Measurements from ENCODE around the gene CRABP2.

Gene CRABP2

DNA sequence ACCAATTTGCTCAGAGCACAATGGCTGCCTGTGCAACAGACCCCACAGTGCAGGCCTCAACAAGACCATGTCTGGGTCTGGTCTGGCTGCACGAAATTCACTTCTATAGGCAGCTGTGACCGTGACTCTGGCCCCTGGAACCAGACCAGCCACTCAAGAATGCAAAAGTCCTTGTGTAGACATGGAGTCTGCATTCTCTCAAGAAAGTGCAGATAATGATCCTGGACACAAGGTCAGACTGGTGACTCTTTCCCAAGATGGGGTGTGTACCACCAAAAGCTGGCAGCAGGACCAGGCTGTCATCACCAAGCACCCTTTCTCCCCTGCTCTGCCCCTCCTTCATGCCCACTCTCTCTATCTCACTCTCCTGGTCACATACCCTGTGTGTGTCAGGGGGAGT, 15.7 kb upstream of the CRABP2 start:
- Histone ChIP-seq H4K20me1 (ENCODE audit: low read depth, low read length) (peaks cover 22% of the 10 kb centered on the region), H2AFZ (ENCODE audit: low read depth, low read length, severe bottlenecking) (no peak overlapping the region), H3K9me3 (ENCODE audit: insufficient read depth, low read length) (no peaks in the 10 kb centered on the region), H3K4me3 (ENCODE audit: insufficient read depth, low read length, poor library complexity, severe bottlenecking) (no peak overlapping the region), H3K9me2 (replicated peaks; ENCODE audit: insufficient read depth, low read length) (no peaks in the 10 kb centered on the region), H3K27ac (ENCODE audit: low read depth, low read length) (no peak overlapping the region), H3K9ac (ENCODE audit: low read length) (no peak overlapping the region), H3K27me3 (ENCODE audit: low read length) (no peaks in the 10 kb centered on the region), H3K4me2 (ENCODE audit: low read depth, low read length, poor library complexity, severe bottlenecking) (no peak overlapping the region), H3K36me3 (ENCODE audit: low read length) (peaks cover 28% of the 10 kb centered on the region), H3F3A (ENCODE audit: insufficient read depth) (peaks cover 14% of the 10 kb centered on the region), H3K79me2 (ENCODE audit: insufficient read depth, low read length) (peaks cover 36% of the 10 kb centered on the region)
- no peak for TF ChIP-seq EZH2phosphoT487 (conservative IDR thresholded peaks at IDR 0.05; ENCODE audit: low read length)
- no peak for TF ChIP-seq CTCF (IDR thresholded peaks at IDR 0.05; ENCODE audit: insufficient read depth, low read length, poor library complexity, severe bottlenecking)

- Histone ChIP-seq H4K20me1 (ENCODE audit: low read depth, low read length) (no peaks in the 10 kb centered on the region; the same call in 1 of the 2 replicates), H3K9ac (ENCODE audit: low read length) (no peak overlapping the region), H3F3A (ENCODE audit: insufficient read depth) (peaks cover 15% of the 10 kb centered on the region; the same call in 1 of the 2 replicates), H3K36me3 (ENCODE audit: low read length) (peaks cover 4% of the 10 kb centered on the region), H3K4me2 (ENCODE audit: low read depth, low read length, poor library complexity, severe bottlenecking) (no peak overlapping the region), H3K9me2 (replicated peaks; ENCODE audit: insufficient read depth, low read length) (no peaks in the 10 kb centered on the region), H3K27me3 (ENCODE audit: low read length) (no peaks in the 10 kb centered on the region), H3K79me2 (ENCODE audit: insufficient read depth, low read length) (no peaks in the 10 kb centered on the region; the same call in 1 of the 2 replicates), H3K4me3 (ENCODE audit: insufficient read depth, low read length, poor library complexity, severe bottlenecking) (no peak overlapping the region), H2AFZ (ENCODE audit: low read depth, low read length, severe bottlenecking) (no peak overlapping the region), H3K27ac (ENCODE audit: low read depth, low read length) (no peak overlapping the region), H3K9me3 (ENCODE audit: insufficient read depth, low read length) (no peaks in the 10 kb centered on the region)
- TF ChIP-seq CTCF (IDR thresholded peaks at IDR 0.05; ENCODE audit: insufficient read depth, low read length, poor library complexity, severe bottlenecking) (no peak), EZH2phosphoT487 (conservative IDR thresholded peaks at IDR 0.05; ENCODE audit: low read length) (no peak)
Observed at GRCh38 chr1:156717351-156717750, 12.0 kb upstream of the CRABP2 start.

GRCh38 chr1:156714830-156715229, 9.4 kb upstream of the CRABP2 start:
- Histone ChIP-seq H3K36me3 (ENCODE audit: low read length) (no peaks in the 10 kb centered on the region), H3K9ac (ENCODE audit: low read length) (no peak overlapping the region), H3K9me2 (replicated peaks; ENCODE audit: insufficient read depth, low read length) (no peaks in the 10 kb centered on the region), H4K20me1 (ENCODE audit: low read depth, low read length) (no peaks in the 10 kb centered on the region; the same call in 1 of the 2 replicates), H3K4me2 (ENCODE audit: low read depth, low read length, poor library complexity, severe bottlenecking) (no peak overlapping the region), H3K79me2 (ENCODE audit: insufficient read depth, low read length) (no peaks in the 10 kb centered on the region; the same call in 1 of the 2 replicates), H3K4me3 (ENCODE audit: insufficient read depth, low read length, poor library complexity, severe bottlenecking) (no peak overlapping the region), H3K27me3 (ENCODE audit: low read length) (no peaks in the 10 kb centered on the region), H2AFZ (ENCODE audit: low read depth, low read length, severe bottlenecking) (no peak overlapping the region), H3K27ac (ENCODE audit: low read depth, low read length) (no peak overlapping the region), H3F3A (ENCODE audit: insufficient read depth) (peaks cover 8% of the 10 kb centered on the region; the same call in 1 of the 2 replicates), H3K9me3 (ENCODE audit: insufficient read depth, low read length) (no peaks in the 10 kb centered on the region)
- TF ChIP-seq EZH2phosphoT487 (conservative IDR thresholded peaks at IDR 0.05; ENCODE audit: low read length): no peak
- no peak for TF ChIP-seq CTCF (IDR thresholded peaks at IDR 0.05; ENCODE audit: insufficient read depth, low read length, poor library complexity, severe bottlenecking)

Measured in SU-DHL-6 (cell line).